Stimulated activated CD8-positive, alpha-beta memory T cell treated with anti-CD3 and anti-CD28 coated beads, Interleukin-4, amount 100 ng/mL, for 4 hours (primary cell): ENCODE results near the gene RNF4.
"Not testable (repeated sequence)": the region's sequence is repeated elsewhere in the genome, so short reads cannot be mapped to it uniquely, and the experiment has no call there.

Source experiments
- DNase-seq, 2 donors: peaks; one replicate each; pipeline ENCODE4 v3.0.0-alpha.2; 2020; ENCODE audit warnings: low read depth in 2 of 2, low spot score in 1 of 2

The RNF4 gene

GRCh38 chr4:2468456-2469191 lies at the start of gene RNF4:
TSS of gene RNF4 (plus strand) at chr4:2469106. CDS start at chr4:2490494, 21,388 bp downstream.
- peak; percentile 86 to 92 for DNase-seq

- DNase-seq = no peak
These were observed 49.1 kb upstream of the RNF4 start for GRCh38 chr4:2419814-2420213.

GRCh38 chr4:2421928-2422327 lies 47.0 kb upstream of the RNF4 start:
- DNase-seq = no peak

- no peak for DNase-seq
These were observed 45.8 kb upstream of the RNF4 start for GRCh38 chr4:2423066-2423465.

GRCh38 chr4:2423695-2424094 lies 45.2 kb upstream of the RNF4 start:
- no peak for DNase-seq

- no peak for DNase-seq
These were observed 44.3 kb upstream of the RNF4 start for GRCh38 chr4:2424581-2424980.

GRCh38 chr4:2425386-2426068 lies 43.4 kb upstream of the RNF4 start:
- DNase-seq = no peak

- DNase-seq = no peak
These were observed 42.9 kb upstream of the RNF4 start for GRCh38 chr4:2426069-2426397.

- DNase-seq = no peak
These were observed 42.1 kb upstream of the RNF4 start for GRCh38 chr4:2426711-2427275.

GRCh38 chr4:2427383-2428334 lies 41.2 kb upstream of the RNF4 start:
- no peak for DNase-seq

- DNase-seq = no peak
These were observed 40.3 kb upstream of the RNF4 start for GRCh38 chr4:2428496-2429213.

GRCh38 chr4:2429945-2430757 lies 38.8 kb upstream of the RNF4 start:
- DNase-seq = not testable (repeated sequence)

- DNase-seq = no peak
These were observed 36.9 kb upstream of the RNF4 start for GRCh38 chr4:2432004-2432403.

GRCh38 chr4:2432991-2433530 lies 35.8 kb upstream of the RNF4 start:
- no peak for DNase-seq

GRCh38 chr4:2433609-2434350 lies 35.1 kb upstream of the RNF4 start:
- DNase-seq = no peak

GRCh38 chr4:2434420-2434819 lies 34.5 kb upstream of the RNF4 start:
- DNase-seq = no peak

- no peak for DNase-seq
These were observed 32.6 kb upstream of the RNF4 start for GRCh38 chr4:2436301-2436700.

- no peak for DNase-seq
These were observed 32.0 kb upstream of the RNF4 start for GRCh38 chr4:2436761-2437474.
